ENCODE results near the gene DUSP14. TPM values are rescaled to one million over a fixed set of nuclear protein-coding genes. Genes with fewer than 3 reads are reported as not detected.
A peak's percentile ranks its signal among the peaks of the same experiment; 100 is the strongest.

The DUSP14 gene
- total and polyA plus RNA-seq, 2 of the 13 experiments (the other 11 are each of a cell fraction or from before 2014, with no cell fraction given) = 33.5 to 39.8 TPM

- TF ChIP-seq ATF5 (CRISPR knock-in tag; IDR thresholded peaks at IDR 0.05; ENCODE audit: low read depth) (no peak), ZHX2 (IDR thresholded peaks at IDR 0.05; ENCODE audit: low read depth) (no peak), ZHX2 (CRISPR knock-in tag; IDR thresholded peaks at IDR 0.05; ENCODE audit: borderline replicate concordance) (no peak), MAZ (IDR thresholded peaks at IDR 0.05; ENCODE audit: borderline replicate concordance, low read depth, low read length) (no peak), MAZ (CRISPR knock-in tag; IDR thresholded peaks at IDR 0.05; ENCODE audit: low read depth) (no peak), ZFP1 (CRISPR knock-in tag; IDR thresholded peaks at IDR 0.05) (peak; percentile 55; the same call in 1 of the 2 replicates), ZNF547 (CRISPR knock-in tag; IDR thresholded peaks at IDR 0.05) (no peak), ZC3H13 (CRISPR knock-in tag; IDR thresholded peaks at IDR 0.05) (no peak), ZKSCAN5 (CRISPR knock-in tag; IDR thresholded peaks at IDR 0.05) (no peak), PRPF4 (IDR thresholded peaks at IDR 0.05; ENCODE audit: low read depth, low read length, poor library complexity, severe bottlenecking) (no peak), NCOA5 (CRISPR knock-in tag; IDR thresholded peaks at IDR 0.05) (no peak), TFE3 (CRISPR knock-in tag; IDR thresholded peaks at IDR 0.05) (no peak; the same call in 1 of the 2 replicates), ZNF616 (CRISPR knock-in tag; IDR thresholded peaks at IDR 0.05; ENCODE audit: low read depth) (no peak), BCL3 (CRISPR knock-in tag; IDR thresholded peaks at IDR 0.05) (no peak)
Measured at GRCh38 chr17:37502009-37502936, 12.6 kb downstream of the DUSP14 start (continued).

Measured in HepG2 (cell line).